Astrocyte (in vitro differentiated cells and primary cell): ENCODE data around the gene TOP2A. TPM values are rescaled to one million over a fixed set of nuclear protein-coding genes. Genes with fewer than 3 reads are reported as not detected.
A peak's percentile ranks its signal among the peaks of the same experiment; 100 is the strongest.

Experiments
- DNase-seq: peaks from one replicate; pipeline ENCODE4 v3.0.0-alpha.2; 2010; ENCODE audit warnings: low read depth
- FAIRE-seq: peaks from 2 replicates; lab custom pipeline; 2011; peaks lifted over from hg19 to GRCh38; lab: Jason Lieb, UNC
- H2AFZ ChIP-seq: 2 replicates; pipeline ENCODE4 v1.6.0; 2012; ENCODE audit warnings: low read depth, low read length, inconsistent platforms
- H3K27ac ChIP-seq: 2 replicates; pipeline ENCODE4 v1.5.1; 2011; ENCODE audit warnings: low read depth, low read length, inconsistent platforms
- H3K27me3 ChIP-seq: 2 replicates; pipeline ENCODE4 v1.6.0; 2011; ENCODE audit warnings: low read length, inconsistent platforms; ENCODE audit not compliant: insufficient read depth
- H3K36me3 ChIP-seq: 2 replicates; pipeline ENCODE4 v1.5.1; 2011; ENCODE audit warnings: low read length, inconsistent platforms; ENCODE audit not compliant: insufficient read depth
- H3K4me1 ChIP-seq: 2 replicates; pipeline ENCODE4 v1.5.1; 2011; ENCODE audit warnings: low read length, inconsistent platforms; ENCODE audit not compliant: insufficient read depth
- H3K4me2 ChIP-seq: 2 replicates; pipeline ENCODE4 v1.6.0; 2012; ENCODE audit warnings: low read length, inconsistent platforms
- H3K4me3 ChIP-seq: 2 replicates; pipeline ENCODE4 v1.5.1; 2011; ENCODE audit warnings: low read depth, mild to moderate bottlenecking, low read length, inconsistent platforms; ENCODE audit not compliant: insufficient read depth
- H3K79me2 ChIP-seq: 2 replicates; pipeline ENCODE4 v1.6.0; 2012; ENCODE audit warnings: mild to moderate bottlenecking, low read length, inconsistent platforms; ENCODE audit not compliant: insufficient read depth
- H3K9ac ChIP-seq: 2 replicates; pipeline ENCODE4 v1.6.0; 2012; ENCODE audit warnings: mild to moderate bottlenecking, low read length, inconsistent platforms
- H3K9me3 ChIP-seq: 2 replicates; pipeline ENCODE4 v1.5.1; 2012; ENCODE audit warnings: low read depth, mild to moderate bottlenecking, low read length, inconsistent platforms; ENCODE audit not compliant: insufficient read depth
- H4K20me1 ChIP-seq: 2 replicates; pipeline ENCODE4 v1.6.0; 2012; ENCODE audit warnings: low read length, inconsistent platforms; ENCODE audit not compliant: insufficient read depth
- H3K27ac Mint-ChIP-seq: one replicate; pipeline ENCODE4 v1.8.0; 2021; ENCODE audit warnings: mild to moderate bottlenecking, mixed read lengths; ENCODE audit not compliant: unreplicated experiment
- H3K27me3 Mint-ChIP-seq: one replicate; pipeline ENCODE4 v1.8.0; 2021; ENCODE audit warnings: low read depth, mixed read lengths; ENCODE audit not compliant: unreplicated experiment
- H3K36me3 Mint-ChIP-seq: one replicate; pipeline ENCODE4 v1.8.0; 2021; ENCODE audit warnings: low read depth, mixed read lengths; ENCODE audit not compliant: unreplicated experiment
- H3K4me1 Mint-ChIP-seq: one replicate; pipeline ENCODE4 v1.8.0; 2021; ENCODE audit warnings: low read depth, mixed read lengths; ENCODE audit not compliant: unreplicated experiment
- H3K4me3 Mint-ChIP-seq: one replicate; pipeline ENCODE4 v1.8.0; 2021; ENCODE audit warnings: mild to moderate bottlenecking, moderate library complexity, mixed read lengths; ENCODE audit not compliant: unreplicated experiment
- H3K9me3 Mint-ChIP-seq: one replicate; pipeline ENCODE4 v1.8.0; 2021; ENCODE audit warnings: mild to moderate bottlenecking, mixed read lengths; ENCODE audit not compliant: unreplicated experiment
- EZH2 ChIP-seq: IDR thresholded peaks from 2 replicates; pipeline ENCODE4 v1.6.1; 2012; ENCODE audit warnings: mild to moderate bottlenecking, low read length, inconsistent platforms; ENCODE audit not compliant: insufficient read depth
- total RNA-seq: library from RNA; stranded (reverse); gene quantifications from 2 replicates; pipeline ENCODE4 v1.2.1, GENCODE V29; 2021
- TF ChIP-seq, protein P1 (sequence below): IDR thresholded peaks from 2 replicates; pipeline ENCODE4 v1.5.1; 2011; ENCODE audit warnings: low read depth, mild to moderate bottlenecking, inconsistent platforms, low read length, moderate library complexity; ENCODE audit not compliant: insufficient read depth

TOP2A gene
- total RNA-seq, 1 donor from 2014 or later, result 12.6 TPM

DNA sequence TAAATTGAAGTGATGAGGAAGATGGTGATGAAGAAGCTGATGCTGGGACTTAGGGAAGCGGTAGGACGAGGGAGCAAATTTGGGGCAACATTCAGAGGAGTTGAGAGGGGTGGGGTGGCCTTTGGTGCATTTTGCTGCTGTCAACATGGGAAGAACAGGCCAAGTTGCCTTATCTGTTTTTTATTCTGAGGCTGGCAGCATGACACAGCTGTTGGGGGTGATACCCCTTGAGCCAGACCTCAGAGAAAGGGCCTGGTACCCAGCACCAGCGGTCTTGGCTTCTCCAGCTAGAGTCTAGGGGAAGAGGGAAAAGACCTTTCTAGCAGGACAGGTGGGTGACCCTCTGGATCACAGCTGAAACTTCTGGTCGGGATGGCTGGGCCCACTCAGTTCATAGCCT is 30.1 kb upstream of the TOP2A start:
- Mint-ChIP-seq H3K27me3 (no peaks in the 10 kb centered on the region), H3K27ac (no peak overlapping the region), H3K36me3 (peaks cover 6% of the 10 kb centered on the region), H3K4me1 (peaks cover 28% of the 10 kb centered on the region), H3K9me3 (no peaks in the 10 kb centered on the region), H3K4me3 (peak overlapping the region; percentile 23)
- no peak for FAIRE-seq
- Histone ChIP-seq H3K27me3 (no peaks in the 10 kb centered on the region), H3K79me2 (peaks cover 64% of the 10 kb centered on the region), H3K9ac (no peak overlapping the region), H3K4me3 (no peak overlapping the region), H3K4me1 (peaks cover 36% of the 10 kb centered on the region), H3K27ac (no peak overlapping the region), H2AFZ (no peak overlapping the region), H3K36me3 (no peaks in the 10 kb centered on the region), H4K20me1 (peaks cover 80% of the 10 kb centered on the region), H3K9me3 (no peaks in the 10 kb centered on the region), H3K4me2 (no peak overlapping the region)
- no peak for TF ChIP-seq EZH2
- TF ChIP-seq, protein P1, sequence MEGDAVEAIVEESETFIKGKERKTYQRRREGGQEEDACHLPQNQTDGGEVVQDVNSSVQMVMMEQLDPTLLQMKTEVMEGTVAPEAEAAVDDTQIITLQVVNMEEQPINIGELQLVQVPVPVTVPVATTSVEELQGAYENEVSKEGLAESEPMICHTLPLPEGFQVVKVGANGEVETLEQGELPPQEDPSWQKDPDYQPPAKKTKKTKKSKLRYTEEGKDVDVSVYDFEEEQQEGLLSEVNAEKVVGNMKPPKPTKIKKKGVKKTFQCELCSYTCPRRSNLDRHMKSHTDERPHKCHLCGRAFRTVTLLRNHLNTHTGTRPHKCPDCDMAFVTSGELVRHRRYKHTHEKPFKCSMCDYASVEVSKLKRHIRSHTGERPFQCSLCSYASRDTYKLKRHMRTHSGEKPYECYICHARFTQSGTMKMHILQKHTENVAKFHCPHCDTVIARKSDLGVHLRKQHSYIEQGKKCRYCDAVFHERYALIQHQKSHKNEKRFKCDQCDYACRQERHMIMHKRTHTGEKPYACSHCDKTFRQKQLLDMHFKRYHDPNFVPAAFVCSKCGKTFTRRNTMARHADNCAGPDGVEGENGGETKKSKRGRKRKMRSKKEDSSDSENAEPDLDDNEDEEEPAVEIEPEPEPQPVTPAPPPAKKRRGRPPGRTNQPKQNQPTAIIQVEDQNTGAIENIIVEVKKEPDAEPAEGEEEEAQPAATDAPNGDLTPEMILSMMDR, result no peak
- DNase-seq, result no peak

DNA sequence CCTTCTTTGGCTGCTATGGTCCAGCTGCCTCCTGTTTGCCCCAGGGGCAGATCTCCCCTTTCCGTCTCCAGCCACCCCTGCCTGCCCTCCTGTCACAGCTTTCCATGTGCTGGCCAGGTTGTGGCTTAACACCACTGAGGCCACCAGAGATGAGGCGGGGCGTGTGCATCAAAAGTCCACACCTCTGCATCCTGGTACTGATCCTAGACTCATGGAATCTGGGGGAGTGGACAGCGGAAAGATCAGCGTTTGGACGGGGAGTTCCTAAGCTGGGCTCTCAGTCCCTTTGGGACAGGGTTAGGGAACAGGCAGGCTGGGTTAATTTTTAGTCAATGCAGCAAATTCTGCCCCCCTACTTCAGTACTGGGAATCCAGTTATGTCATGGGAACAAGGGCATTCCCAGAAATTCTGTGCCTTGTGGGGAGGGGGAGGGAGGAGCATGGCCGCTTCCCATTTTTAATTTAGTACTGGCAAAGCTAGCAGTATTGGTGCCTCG is 29.5 kb upstream of the TOP2A start:
- Histone ChIP-seq H3K4me3 (no peak overlapping the region), H3K27ac (no peak overlapping the region), H3K9me3 (no peaks in the 10 kb centered on the region), H3K9ac (no peak overlapping the region), H3K27me3 (no peaks in the 10 kb centered on the region), H3K79me2 (peaks cover 64% of the 10 kb centered on the region), H2AFZ (no peak overlapping the region), H3K36me3 (no peaks in the 10 kb centered on the region), H3K4me1 (peaks cover 30% of the 10 kb centered on the region), H3K4me2 (peak overlapping the region; percentile 93), H4K20me1 (peaks cover 75% of the 10 kb centered on the region)
- H3K4me1 Mint-ChIP-seq, result peaks cover 22% of the 10 kb centered on the region
- DNase-seq (no peak), FAIRE-seq (no peak)
- peaks cover 5% of the 10 kb centered on the region for H3K36me3 Mint-ChIP-seq
- no peak overlapping the region for H3K4me3 Mint-ChIP-seq
- TF ChIP-seq EZH2, result no peak
- TF ChIP-seq, protein P1, result no peak
- no peaks in the 10 kb centered on the region for H3K9me3 Mint-ChIP-seq
- H3K27me3 Mint-ChIP-seq, result no peaks in the 10 kb centered on the region
- H3K27ac Mint-ChIP-seq, result no peak overlapping the region

DNA sequence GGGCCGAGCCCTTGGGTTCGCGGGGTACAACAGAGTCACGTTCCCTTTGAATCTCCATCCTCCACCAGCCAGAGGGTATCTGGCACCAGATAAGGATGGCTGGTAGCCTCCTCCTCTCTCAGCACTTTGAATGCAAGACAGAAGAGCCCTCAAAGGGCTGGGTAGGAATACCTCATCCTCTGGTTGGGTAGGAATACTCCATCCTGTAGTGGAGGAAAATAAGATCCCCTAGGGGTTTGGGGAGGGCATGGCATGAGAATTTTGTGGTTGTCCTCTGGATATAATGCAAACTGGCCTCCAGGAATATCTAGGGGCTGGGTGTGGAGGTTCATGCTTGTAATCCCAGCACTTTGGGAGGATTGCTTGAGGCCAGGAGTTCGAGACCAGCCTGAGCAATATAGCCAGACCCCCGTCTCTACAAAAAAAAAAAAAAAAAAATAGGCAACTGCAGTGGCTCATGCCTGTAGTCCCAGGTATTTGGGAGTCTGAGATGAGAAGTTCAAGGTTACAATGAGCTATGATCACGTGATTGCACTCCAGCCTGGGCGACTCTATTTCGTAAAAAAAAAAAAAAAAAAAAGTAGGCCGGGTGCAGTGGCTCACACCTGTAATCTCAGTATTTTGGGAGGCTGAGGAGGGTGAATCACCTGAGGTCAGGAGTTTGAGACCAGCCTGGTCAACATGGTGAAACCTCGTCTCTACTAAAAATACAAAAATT is 28.2 kb upstream of the TOP2A start:
- Histone ChIP-seq H3K4me3 (peak overlapping the region; percentile 82), H3K27ac (peak overlapping the region; percentile 48), H3K9me3 (no peaks in the 10 kb centered on the region), H3K79me2 (peaks cover 64% of the 10 kb centered on the region), H3K9ac (peak overlapping the region; percentile 88), H3K4me2 (peak overlapping the region; percentile 93), H3K36me3 (no peaks in the 10 kb centered on the region), H3K4me1 (peaks cover 21% of the 10 kb centered on the region), H3K27me3 (no peaks in the 10 kb centered on the region), H4K20me1 (peaks cover 64% of the 10 kb centered on the region), H2AFZ (no peak overlapping the region)
- H3K27me3 Mint-ChIP-seq, result no peaks in the 10 kb centered on the region
- peak overlapping the region; percentile 85 for H3K4me3 Mint-ChIP-seq
- DNase-seq, result no peak
- H3K9me3 Mint-ChIP-seq, result no peaks in the 10 kb centered on the region
- FAIRE-seq, result no peak
- peak overlapping the region; percentile 75 for H3K27ac Mint-ChIP-seq
- peaks cover 17% of the 10 kb centered on the region for H3K4me1 Mint-ChIP-seq
- TF ChIP-seq, protein P1, result no peak
- no peak for TF ChIP-seq EZH2
- H3K36me3 Mint-ChIP-seq, result peaks cover 1% of the 10 kb centered on the region
